ENCODE data around the gene MAP4K3.

GRCh38 chr2:39220136-39220535 is 216.9 kb downstream of the MAP4K3 start:
- TF ChIP-seq CTCF (IDR thresholded peaks at IDR 0.05) = no peak
- TF ChIP-seq POLR2A (IDR thresholded peaks at IDR 0.05) = no peak
- no peak for TF ChIP-seq POLR2AphosphoS5 (IDR thresholded peaks at IDR 0.05)
- no peak for TF ChIP-seq EP300 (IDR thresholded peaks at IDR 0.05)
